HepG2 (cell line): ENCODE results near the gene FSIP1.

ENCODE experiments used
- DMAP1 ChIP-seq: IDR thresholded peaks from 2 replicates; pipeline ENCODE4 v1.6.1; 2016
- ETV5 ChIP-seq: IDR thresholded peaks from 2 replicates; pipeline ENCODE4 v1.6.1; 2018; ENCODE audit warnings: missing biosample characterization, missing genetic modification reagents, inconsistent platforms, borderline replicate concordance
- GTF2F1 ChIP-seq: fragments of 150-350 bp; IDR thresholded peaks from 2 replicates; pipeline ENCODE4 v1.6.1; 2014; ENCODE audit warnings: low read length
- KDM1A ChIP-seq: IDR thresholded peaks from 2 replicates; pipeline ENCODE4 v1.6.1; 2016; ENCODE audit warnings: missing compliant biosample characterization
- SYNCRIP ChIP-seq: fragments of 200-400 bp; formaldehyde crosslinking; IDR thresholded peaks from 2 replicates; pipeline ENCODE4 v1.6.1; 2018; ENCODE audit warnings: mild to moderate bottlenecking, low read depth, low read length; ENCODE audit not compliant: insufficient read depth
- ZNF235 ChIP-seq: sonication (generic); formaldehyde crosslinking; IDR thresholded peaks from 2 replicates; pipeline ENCODE4 v1.8.1; 2023; ENCODE audit warnings: mild to moderate bottlenecking, missing genetic modification reagents, borderline replicate concordance
- ZNF274 ChIP-seq: sonication (generic); formaldehyde crosslinking; IDR thresholded peaks from 2 replicates; pipeline ENCODE4 v1.5.1; 2020; ENCODE audit warnings: mild to moderate bottlenecking, missing genetic modification reagents
- TF ChIP-seq, protein P1 (sequence below): sonication (generic); formaldehyde crosslinking; IDR thresholded peaks from 2 replicates; pipeline ENCODE4 v1.5.0; 2020; ENCODE audit warnings: mild to moderate bottlenecking, missing genetic modification reagents, moderate library complexity
- TF ChIP-seq, protein P2 (sequence below): sonication (generic); formaldehyde crosslinking; IDR thresholded peaks from 2 replicates; pipeline ENCODE4 v1.5.1; 2020; ENCODE audit warnings: mild to moderate bottlenecking, missing genetic modification reagents
- TF ChIP-seq, protein P3 (sequence below): sonication (generic); formaldehyde crosslinking; IDR thresholded peaks from 2 replicates; pipeline ENCODE4 v1.4.0; 2020; ENCODE audit warnings: missing genetic modification reagents

DNA sequence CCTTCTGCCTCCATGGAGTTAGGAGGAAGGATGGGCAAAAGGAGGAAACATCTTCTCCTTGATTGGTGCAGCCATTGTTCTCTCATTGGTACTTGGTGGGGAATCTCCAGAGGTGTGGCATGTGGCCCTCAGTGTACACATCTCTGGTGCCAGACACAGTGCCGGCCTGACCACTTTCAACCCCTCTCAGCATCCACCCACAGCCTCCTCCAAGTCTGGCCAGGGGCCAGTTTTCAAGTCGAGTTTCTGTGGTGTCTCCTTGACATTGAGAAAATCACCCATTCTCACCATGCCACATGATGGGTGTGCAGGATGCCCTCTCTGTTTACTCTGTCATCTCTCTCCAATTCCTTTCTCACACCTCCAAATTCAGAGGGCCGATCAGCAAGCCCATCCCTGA is 12.8 kb upstream of the FSIP1 start:
- TF ChIP-seq, protein P1, sequence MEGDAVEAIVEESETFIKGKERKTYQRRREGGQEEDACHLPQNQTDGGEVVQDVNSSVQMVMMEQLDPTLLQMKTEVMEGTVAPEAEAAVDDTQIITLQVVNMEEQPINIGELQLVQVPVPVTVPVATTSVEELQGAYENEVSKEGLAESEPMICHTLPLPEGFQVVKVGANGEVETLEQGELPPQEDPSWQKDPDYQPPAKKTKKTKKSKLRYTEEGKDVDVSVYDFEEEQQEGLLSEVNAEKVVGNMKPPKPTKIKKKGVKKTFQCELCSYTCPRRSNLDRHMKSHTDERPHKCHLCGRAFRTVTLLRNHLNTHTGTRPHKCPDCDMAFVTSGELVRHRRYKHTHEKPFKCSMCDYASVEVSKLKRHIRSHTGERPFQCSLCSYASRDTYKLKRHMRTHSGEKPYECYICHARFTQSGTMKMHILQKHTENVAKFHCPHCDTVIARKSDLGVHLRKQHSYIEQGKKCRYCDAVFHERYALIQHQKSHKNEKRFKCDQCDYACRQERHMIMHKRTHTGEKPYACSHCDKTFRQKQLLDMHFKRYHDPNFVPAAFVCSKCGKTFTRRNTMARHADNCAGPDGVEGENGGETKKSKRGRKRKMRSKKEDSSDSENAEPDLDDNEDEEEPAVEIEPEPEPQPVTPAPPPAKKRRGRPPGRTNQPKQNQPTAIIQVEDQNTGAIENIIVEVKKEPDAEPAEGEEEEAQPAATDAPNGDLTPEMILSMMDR = no peak
- no peak for TF ChIP-seq GTF2F1
- no peak for TF ChIP-seq DMAP1 (CRISPR knock-in tag)
- no peak for TF ChIP-seq ZNF235 (CRISPR knock-in tag)
- no peak for TF ChIP-seq ZNF274
- TF ChIP-seq, protein P2, sequence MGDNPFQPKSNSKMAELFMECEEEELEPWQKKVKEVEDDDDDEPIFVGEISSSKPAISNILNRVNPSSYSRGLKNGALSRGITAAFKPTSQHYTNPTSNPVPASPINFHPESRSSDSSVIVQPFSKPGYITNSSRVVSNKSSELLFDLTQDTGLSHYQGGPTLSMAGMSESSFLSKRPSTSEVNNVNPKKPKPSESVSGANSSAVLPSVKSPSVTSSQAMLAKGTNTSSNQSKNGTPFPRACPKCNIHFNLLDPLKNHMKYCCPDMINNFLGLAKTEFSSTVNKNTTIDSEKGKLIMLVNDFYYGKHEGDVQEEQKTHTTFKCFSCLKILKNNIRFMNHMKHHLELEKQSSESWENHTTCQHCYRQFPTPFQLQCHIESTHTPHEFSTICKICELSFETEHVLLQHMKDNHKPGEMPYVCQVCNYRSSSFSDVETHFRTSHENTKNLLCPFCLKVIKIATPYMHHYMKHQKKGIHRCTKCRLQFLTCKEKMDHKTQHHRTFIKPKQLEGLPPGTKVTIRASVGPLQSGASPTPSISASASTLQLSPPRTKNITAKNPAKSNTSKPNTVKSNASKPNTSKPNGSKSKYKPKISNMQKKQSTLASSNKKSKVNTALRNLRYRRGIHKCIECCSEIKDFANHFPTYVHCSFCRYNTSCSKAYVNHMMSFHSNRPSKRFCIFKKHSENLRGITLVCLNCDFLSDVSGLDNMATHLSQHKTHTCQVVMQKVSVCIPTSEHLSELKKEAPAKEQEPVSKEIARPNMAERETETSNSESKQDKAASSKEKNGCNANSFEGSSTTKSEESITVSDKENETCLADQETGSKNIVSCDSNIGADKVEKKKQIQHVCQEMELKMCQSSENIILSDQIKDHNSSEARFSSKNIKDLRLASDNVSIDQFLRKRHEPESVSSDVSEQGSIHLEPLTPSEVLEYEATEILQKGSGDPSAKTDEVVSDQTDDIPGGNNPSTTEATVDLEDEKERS (CRISPR knock-in tag) = no peak
- TF ChIP-seq SYNCRIP = no peak
- TF ChIP-seq ETV5 = no peak
- TF ChIP-seq KDM1A (CRISPR knock-in tag) = no peak
- TF ChIP-seq, protein P3, sequence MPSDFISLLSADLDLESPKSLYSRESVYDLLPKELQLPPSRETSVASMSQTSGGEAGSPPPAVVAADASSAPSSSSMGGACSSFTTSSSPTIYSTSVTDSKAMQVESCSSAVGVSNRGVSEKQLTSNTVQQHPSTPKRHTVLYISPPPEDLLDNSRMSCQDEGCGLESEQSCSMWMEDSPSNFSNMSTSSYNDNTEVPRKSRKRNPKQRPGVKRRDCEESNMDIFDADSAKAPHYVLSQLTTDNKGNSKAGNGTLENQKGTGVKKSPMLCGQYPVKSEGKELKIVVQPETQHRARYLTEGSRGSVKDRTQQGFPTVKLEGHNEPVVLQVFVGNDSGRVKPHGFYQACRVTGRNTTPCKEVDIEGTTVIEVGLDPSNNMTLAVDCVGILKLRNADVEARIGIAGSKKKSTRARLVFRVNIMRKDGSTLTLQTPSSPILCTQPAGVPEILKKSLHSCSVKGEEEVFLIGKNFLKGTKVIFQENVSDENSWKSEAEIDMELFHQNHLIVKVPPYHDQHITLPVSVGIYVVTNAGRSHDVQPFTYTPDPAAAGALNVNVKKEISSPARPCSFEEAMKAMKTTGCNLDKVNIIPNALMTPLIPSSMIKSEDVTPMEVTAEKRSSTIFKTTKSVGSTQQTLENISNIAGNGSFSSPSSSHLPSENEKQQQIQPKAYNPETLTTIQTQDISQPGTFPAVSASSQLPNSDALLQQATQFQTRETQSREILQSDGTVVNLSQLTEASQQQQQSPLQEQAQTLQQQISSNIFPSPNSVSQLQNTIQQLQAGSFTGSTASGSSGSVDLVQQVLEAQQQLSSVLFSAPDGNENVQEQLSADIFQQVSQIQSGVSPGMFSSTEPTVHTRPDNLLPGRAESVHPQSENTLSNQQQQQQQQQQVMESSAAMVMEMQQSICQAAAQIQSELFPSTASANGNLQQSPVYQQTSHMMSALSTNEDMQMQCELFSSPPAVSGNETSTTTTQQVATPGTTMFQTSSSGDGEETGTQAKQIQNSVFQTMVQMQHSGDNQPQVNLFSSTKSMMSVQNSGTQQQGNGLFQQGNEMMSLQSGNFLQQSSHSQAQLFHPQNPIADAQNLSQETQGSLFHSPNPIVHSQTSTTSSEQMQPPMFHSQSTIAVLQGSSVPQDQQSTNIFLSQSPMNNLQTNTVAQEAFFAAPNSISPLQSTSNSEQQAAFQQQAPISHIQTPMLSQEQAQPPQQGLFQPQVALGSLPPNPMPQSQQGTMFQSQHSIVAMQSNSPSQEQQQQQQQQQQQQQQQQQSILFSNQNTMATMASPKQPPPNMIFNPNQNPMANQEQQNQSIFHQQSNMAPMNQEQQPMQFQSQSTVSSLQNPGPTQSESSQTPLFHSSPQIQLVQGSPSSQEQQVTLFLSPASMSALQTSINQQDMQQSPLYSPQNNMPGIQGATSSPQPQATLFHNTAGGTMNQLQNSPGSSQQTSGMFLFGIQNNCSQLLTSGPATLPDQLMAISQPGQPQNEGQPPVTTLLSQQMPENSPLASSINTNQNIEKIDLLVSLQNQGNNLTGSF (CRISPR knock-in tag) = no peak
